Pancreas (tissue), 10 donors: ENCODE measurements around the gene BLACAT1. TPM values are rescaled to one million over a fixed set of nuclear protein-coding genes. Genes with fewer than 3 reads are reported as not detected.

ENCODE experiments used
- ATAC-seq, 4 donors: fragments of 200-7000 bp; cut with Tn5 transposase; one replicate each; pipeline versions ENCODE4 v1.8.0 to v1.9.1; 2020; ENCODE audit warnings: mild to moderate bottlenecking in 4 of 4, moderate library complexity in 4 of 4
- DNase-seq, 6 donors: peaks; one replicate each; pipeline ENCODE4 v3.0.0-alpha.2; 2020
- FAIRE-seq: peaks from 2 replicates; lab custom pipeline; 2012; peaks lifted over from hg19 to GRCh38; lab: Jason Lieb, UNC
- H3K27ac ChIP-seq, 4 donors: fragments of 200-600 bp; sonication (generic); 1 replicate in 3 of 4; 2 replicates in 1 of 4; pipeline versions ENCODE4 v1.5.0 to v1.8.0; 2020
- H3K27me3 ChIP-seq, 4 donors: fragments of 200-600 bp; one replicate each; pipeline ENCODE4 v1.8.0; 2021
- H3K36me3 ChIP-seq, 3 donors: fragments of 200-600 bp; sonication (generic) in 1 of 3; one replicate each; pipeline versions ENCODE4 v1.5.0 to v1.8.0; 2020 to 2021
- H3K4me1 ChIP-seq, 3 donors: fragments of 200-600 bp; one replicate each; pipeline ENCODE4 v1.8.0; 2021
- H3K4me3 ChIP-seq, 4 donors: fragments of 200-600 bp; sonication (generic) in 2 of 4; one replicate each; pipeline versions ENCODE4 v1.5.0 to v1.8.0; 2020 to 2021
- H3K9me3 ChIP-seq, 4 donors: fragments of 200-600 bp; one replicate each; pipeline ENCODE4 v1.8.0; 2021
- WGBS, 2 donors: extraction: QIAGEN DNeasy Blood & Tissue Kit; methylation state at CpG; one replicate each; pipeline ENCODE4 v1.1.7; 2013; 5-methylcytosine and 5-hydroxymethylcytosine counted together
- intact Hi-C, 3 donors: fragments of 100-400 bp; cut with DNase I; formaldehyde crosslinking; loops; one replicate each; pipeline versions ENCODE4 v1.11.1 to v1.14.2; 2022
- polyA plus RNA-seq, 2 donors: library from polyadenylated mRNA; stranded (reverse); fragments of 200-250 nt; gene quantifications; one replicate each; pipeline ENCODE4 v1.2.3, GENCODE V29; 2013
- total RNA-seq, 6 donors: library from RNA; stranded (reverse); fragmentation: NEBNext Ultra II Directional in 4 of 6; extraction: Animal tissue kit (Norgen Biotek cat#: 25700) in 4 of 6; gene quantifications; one replicate each; pipeline versions ENCODE4 v1.2.1 to v1.2.4, GENCODE V29; 2021 to 2023
- TF ChIP-seq, protein P1 (sequence below), 4 donors: fragments of 200-600 bp; sonication (generic) in 3 of 4; IDR thresholded peaks; one replicate each; pipeline versions ENCODE4 v1.5.0 to v1.8.0; 2021; ENCODE audit warnings: antibody characterized with exemption in 4 of 4
- donor health status: healthy with polysubstance abuse.
- donor health status: DM: no; HTN: no; CAD: no; lungs with moderate emphysema.
- donor health status: DM: no; HTN: no; CAD: no.
- donor health status: control.
- donor health status: control.
- donor health status: Bipolar disorder and iron deficiency.
- donor health status: DM: yes; HTN: yes; CAD: no.
- donor health status: DM: no; HTN: no; CAD: no.
- donor health status: DM: no; HTN: no; CAD: no.
- donor health status: DM: yes; HTN: yes; CAD: no.

BLACAT1 gene
- total and polyA plus RNA-seq, 8 donors = 0.09 to 0.34 (median 0.17) TPM; not detected in 2

DNA sequence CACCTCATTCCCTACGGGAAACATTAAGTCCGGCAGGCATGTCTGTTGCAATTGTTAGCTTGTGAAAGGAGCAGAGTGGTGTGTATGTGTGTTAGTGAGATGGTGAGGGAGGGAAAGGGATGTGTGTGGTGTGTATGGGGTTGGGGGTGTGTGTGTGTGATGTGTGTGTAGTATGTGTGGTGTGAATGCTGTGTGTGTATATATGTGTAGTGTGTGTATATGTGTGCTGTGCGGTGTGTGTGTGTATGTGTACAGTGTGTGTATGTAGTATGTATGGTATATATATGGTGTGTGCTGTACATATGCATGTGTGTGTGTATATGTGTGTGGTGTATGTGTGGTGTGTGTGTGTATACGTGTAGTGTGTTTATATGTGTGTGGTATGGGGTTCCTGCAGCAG lies 20.8 kb upstream of the BLACAT1 start:
- 85 to 94% methylated on average over 4 of the region's 4 CpGs for WGBS, 2 donors
- intact Hi-C loops = loop anchor here in 1 of 3 donors (2.0 kb wide), 1 partner anchor 32 kb away; no protein-coding TSS in a partner anchor
- ATAC-seq (no peak), FAIRE-seq (no peak), DNase-seq (no peak)
- H3K4me1 ChIP-seq = no peaks in the 10 kb centered on the region
- H3K27ac ChIP-seq = no peak overlapping the region
- no peak overlapping the region for H3K4me3 ChIP-seq
- TF ChIP-seq, protein P1, sequence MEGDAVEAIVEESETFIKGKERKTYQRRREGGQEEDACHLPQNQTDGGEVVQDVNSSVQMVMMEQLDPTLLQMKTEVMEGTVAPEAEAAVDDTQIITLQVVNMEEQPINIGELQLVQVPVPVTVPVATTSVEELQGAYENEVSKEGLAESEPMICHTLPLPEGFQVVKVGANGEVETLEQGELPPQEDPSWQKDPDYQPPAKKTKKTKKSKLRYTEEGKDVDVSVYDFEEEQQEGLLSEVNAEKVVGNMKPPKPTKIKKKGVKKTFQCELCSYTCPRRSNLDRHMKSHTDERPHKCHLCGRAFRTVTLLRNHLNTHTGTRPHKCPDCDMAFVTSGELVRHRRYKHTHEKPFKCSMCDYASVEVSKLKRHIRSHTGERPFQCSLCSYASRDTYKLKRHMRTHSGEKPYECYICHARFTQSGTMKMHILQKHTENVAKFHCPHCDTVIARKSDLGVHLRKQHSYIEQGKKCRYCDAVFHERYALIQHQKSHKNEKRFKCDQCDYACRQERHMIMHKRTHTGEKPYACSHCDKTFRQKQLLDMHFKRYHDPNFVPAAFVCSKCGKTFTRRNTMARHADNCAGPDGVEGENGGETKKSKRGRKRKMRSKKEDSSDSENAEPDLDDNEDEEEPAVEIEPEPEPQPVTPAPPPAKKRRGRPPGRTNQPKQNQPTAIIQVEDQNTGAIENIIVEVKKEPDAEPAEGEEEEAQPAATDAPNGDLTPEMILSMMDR (IDR thresholded peaks at IDR 0.05) = no peak
- H3K36me3 ChIP-seq = no peaks in the 10 kb centered on the region
- no peaks in the 10 kb centered on the region for H3K27me3 ChIP-seq
- no peaks in the 10 kb centered on the region for H3K9me3 ChIP-seq

DNA sequence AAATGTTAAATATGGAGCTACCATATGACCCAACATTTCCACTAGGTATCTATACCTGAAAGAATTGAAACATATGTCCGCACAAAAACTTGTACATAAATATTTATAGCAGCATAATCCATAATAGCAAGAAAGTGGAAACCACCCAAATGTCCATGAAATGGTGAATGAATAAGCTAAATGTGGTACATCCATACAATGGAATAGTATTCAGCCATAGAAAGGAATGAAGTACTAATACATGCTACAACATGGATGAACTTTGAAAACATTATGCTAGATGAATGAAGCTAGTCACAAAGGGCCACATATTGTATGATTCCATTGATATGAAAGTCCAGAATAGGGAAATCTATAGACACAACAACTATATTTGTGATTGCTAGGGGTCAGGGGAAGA lies 20.0 kb upstream of the BLACAT1 start:
- Histone ChIP-seq H3K36me3 (no peaks in the 10 kb centered on the region), H3K9me3 (no peaks in the 10 kb centered on the region), H3K27ac (no peak overlapping the region), H3K4me1 (no peaks in the 10 kb centered on the region), H3K4me3 (no peak overlapping the region), H3K27me3 (no peaks in the 10 kb centered on the region)
- 87 to 97% methylated on average over 1 of the region's 1 CpG for WGBS, 2 donors
- DNase-seq = no peak
- TF ChIP-seq, protein P1 (IDR thresholded peaks at IDR 0.05) = no peak
- intact Hi-C loops = loop anchor here in 1 of 3 donors (2.0 kb wide), 1 partner anchor 33 kb away; no protein-coding TSS in a partner anchor
- no peak for FAIRE-seq
- no peak for ATAC-seq

DNA sequence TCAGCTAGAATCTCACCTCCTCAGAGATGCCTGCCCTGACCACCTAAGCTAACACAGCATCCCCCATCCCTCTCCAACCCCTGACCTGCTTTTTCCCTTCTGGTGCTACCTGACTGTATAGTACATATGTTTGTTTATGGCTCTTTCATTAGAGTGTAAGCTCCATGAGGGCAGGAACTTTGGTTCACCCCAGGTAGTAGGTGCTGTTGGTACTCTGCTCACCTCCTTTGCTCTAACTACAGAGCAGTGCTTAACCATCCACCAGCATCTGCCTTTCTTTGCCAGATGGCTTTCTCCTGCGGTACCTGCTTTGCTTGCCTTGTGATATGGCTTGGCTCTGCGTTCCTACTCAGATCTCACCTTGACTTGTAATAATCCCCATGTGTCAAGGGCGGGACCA lies 18.7 kb upstream of the BLACAT1 start:
- no peak overlapping the region for H3K4me3 ChIP-seq
- no peaks in the 10 kb centered on the region for H3K36me3 ChIP-seq
- H3K27me3 ChIP-seq = no peaks in the 10 kb centered on the region
- TF ChIP-seq, protein P1 (IDR thresholded peaks at IDR 0.05) = no peak
- ATAC-seq (no peak), FAIRE-seq (no peak), DNase-seq (no peak)
- no peak overlapping the region for H3K27ac ChIP-seq
- intact Hi-C loops = no loop called here
- H3K4me1 ChIP-seq = peaks cover 0 to 6% (median 0%) of the 10 kb centered on the region in 3 donors
- 76% methylated on average over 3 of the region's 3 CpGs for WGBS, 2 donors
- H3K9me3 ChIP-seq = no peaks in the 10 kb centered on the region

DNA sequence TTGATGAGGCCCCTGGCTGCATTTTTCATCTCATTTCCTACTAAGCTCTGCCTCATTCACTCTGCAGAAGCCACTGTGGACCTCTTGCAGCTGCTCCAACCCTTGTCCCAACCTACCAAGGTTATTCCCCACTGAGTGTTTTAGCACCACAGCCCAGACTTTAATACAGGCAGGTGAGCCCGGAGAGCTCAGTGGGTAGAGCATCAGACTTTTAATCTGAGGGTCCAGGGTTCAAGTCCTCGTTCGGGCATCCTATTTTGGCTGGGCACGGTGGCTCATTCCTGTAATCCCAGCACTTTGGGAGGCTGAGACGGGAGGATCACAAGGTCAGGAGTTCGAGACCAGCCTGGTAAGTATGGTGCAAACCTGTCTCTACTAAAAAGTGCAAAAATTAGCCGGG lies 18.1 kb upstream of the BLACAT1 start:
- Histone ChIP-seq H3K27ac (no peak overlapping the region), H3K36me3 (no peaks in the 10 kb centered on the region), H3K9me3 (no peaks in the 10 kb centered on the region), H3K27me3 (no peaks in the 10 kb centered on the region), H3K4me1 (peaks cover 0 to 8% (median 0%) of the 10 kb centered on the region in 3 donors), H3K4me3 (no peak overlapping the region)
- intact Hi-C loops = no loop called here
- FAIRE-seq (no peak), DNase-seq (no peak), ATAC-seq (no peak)
- TF ChIP-seq, protein P1 (IDR thresholded peaks at IDR 0.05) = no peak
- 76 to 87% methylated on average over 7 of the region's 7 CpGs for WGBS, 2 donors

DNA sequence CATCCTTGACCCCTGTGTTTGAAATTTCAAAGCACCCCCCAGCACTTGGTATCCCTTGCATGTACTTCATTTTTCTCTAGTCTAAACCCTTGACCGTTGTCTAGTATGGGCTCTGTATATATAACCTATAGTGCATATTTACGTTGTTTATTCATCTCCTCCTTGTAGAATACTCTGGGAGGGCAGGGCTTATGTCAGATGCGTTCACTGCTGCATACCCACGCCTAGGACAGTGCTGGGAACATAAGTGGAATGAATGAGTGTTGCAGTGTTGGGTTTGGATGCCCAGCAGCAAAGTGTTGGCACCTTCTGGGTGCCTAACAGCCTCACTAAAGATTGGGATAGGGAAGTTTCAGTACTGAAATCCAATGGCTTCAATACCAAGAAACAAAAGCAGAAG lies 17.6 kb upstream of the BLACAT1 start:
- 46 to 52% methylated on average over 4 of the region's 4 CpGs for WGBS, 2 donors
- Histone ChIP-seq H3K4me3 (no peak overlapping the region), H3K36me3 (no peaks in the 10 kb centered on the region), H3K27me3 (no peaks in the 10 kb centered on the region), H3K9me3 (no peaks in the 10 kb centered on the region), H3K4me1 (peaks cover 0 to 8% (median 0%) of the 10 kb centered on the region in 3 donors), H3K27ac (no peak overlapping the region)
- ATAC-seq = no peak
- TF ChIP-seq, protein P1 (IDR thresholded peaks at IDR 0.05) = no peak
- intact Hi-C loops = no loop called here
- DNase-seq = no peak
- FAIRE-seq = no peak
